ENCODE data around the gene HELB. TPM values are rescaled to one million over a fixed set of nuclear protein-coding genes. Genes with fewer than 3 reads are reported as not detected.

Gene HELB
- total RNA-seq, 4 donors from 2014 or later, result 5.0 to 11.3 (median 9.4) TPM

DNA sequence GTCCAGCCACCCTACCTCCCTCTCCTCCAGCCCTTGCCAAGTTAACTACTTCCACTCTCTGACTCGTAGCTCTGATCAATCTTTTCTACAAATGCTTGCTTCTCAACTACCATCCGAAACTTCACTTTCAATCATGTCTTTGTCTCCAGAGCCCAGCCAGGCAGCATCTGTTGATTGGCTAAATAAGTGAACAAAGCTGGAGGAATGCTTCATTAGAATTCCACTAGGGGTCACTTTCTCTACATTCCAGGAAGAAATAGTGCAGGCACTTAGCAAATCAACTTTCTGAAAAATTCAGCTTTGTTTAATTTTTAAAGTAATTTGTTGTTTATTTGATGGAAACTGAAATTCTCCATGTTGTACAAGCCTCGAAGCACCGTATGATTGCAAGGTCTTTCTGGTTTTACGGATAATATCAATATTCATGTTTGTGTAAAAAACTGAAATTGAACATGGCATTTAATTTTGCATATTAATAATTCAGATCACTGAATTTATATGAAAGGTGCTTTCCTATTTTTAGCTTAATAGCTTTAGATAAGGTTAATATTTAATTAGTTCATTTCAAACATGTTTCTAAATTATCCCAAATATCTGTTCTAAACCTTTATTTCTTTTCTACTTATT, 32.4 kb upstream of the HELB start:
- ATAC-seq (ENCODE audit: low FRiP score) (no peak), DNase-seq (ENCODE audit: low spot score) (no peak)
- TF ChIP-seq CTCF (IDR thresholded peaks at IDR 0.05), result no peak

GRCh38 chr12:66270613-66271012, 31.7 kb upstream of the HELB start:
- TF ChIP-seq CTCF (IDR thresholded peaks at IDR 0.05), result no peak
- ATAC-seq (ENCODE audit: low FRiP score) (no peak), DNase-seq (ENCODE audit: low spot score) (no peak)

DNA sequence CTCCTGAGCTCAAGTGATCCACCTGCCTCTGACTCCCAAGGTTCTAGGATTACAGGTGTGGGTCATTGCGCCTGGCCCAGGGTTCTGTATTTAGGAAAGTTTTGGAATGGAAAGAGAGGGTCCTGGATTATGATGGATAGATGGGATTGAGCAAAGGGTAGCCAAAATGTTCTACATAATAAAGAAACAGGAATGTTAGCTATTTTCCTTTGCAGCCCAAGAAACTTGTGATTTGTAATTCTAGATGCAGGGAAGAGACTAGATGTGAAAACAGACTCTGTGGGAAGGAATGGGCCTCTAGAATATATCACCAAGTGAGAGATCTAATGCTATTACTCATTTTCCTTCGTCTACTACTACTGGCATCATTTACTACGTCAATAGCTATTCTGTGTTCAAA, 29.6 kb upstream of the HELB start:
- ATAC-seq (ENCODE audit: low FRiP score) (no peak), DNase-seq (ENCODE audit: low spot score) (no peak)
- TF ChIP-seq CTCF (IDR thresholded peaks at IDR 0.05), result no peak

- no peak for DNase-seq (ENCODE audit: low spot score)
- no peak for ATAC-seq (ENCODE audit: low FRiP score)
- no peak for TF ChIP-seq CTCF (IDR thresholded peaks at IDR 0.05)
Measured at GRCh38 chr12:66273147-66273546, 29.1 kb upstream of the HELB start.

GRCh38 chr12:66275040-66275439, 27.3 kb upstream of the HELB start:
- ATAC-seq (ENCODE audit: low FRiP score), result no peak
- no peak for TF ChIP-seq CTCF (IDR thresholded peaks at IDR 0.05)
- no peak for DNase-seq (ENCODE audit: low spot score)

GRCh38 chr12:66279123-66279712, 23.1 kb upstream of the HELB start:
- DNase-seq (ENCODE audit: low spot score) (no peak), ATAC-seq (ENCODE audit: low FRiP score) (no peak)
- TF ChIP-seq CTCF (IDR thresholded peaks at IDR 0.05), result no peak

DNA sequence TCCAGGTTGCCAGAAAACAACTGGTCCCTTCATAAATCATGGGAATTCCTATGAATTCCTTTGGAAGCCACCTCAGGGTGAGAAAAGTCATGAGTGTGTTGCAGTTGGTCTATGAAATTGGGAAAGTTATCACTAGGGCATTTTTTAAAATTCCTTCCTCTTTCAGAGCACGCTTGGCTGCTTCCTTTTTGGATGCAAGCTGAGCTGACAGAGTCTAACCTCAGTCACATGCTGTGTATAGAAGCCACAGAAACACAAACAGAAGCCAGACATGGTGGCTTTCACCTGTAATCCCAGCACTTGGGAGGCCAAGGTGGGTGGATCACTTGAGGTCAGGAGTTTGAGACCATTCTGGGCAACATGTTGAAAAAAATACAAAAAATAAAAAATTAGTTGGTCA, 21.7 kb upstream of the HELB start:
- TF ChIP-seq CTCF (IDR thresholded peaks at IDR 0.05), result no peak
- ATAC-seq (ENCODE audit: low FRiP score) (no peak), DNase-seq (ENCODE audit: low spot score) (no peak)
